ENCODE results near the gene TRIM3.

The TRIM3 gene

DNA sequence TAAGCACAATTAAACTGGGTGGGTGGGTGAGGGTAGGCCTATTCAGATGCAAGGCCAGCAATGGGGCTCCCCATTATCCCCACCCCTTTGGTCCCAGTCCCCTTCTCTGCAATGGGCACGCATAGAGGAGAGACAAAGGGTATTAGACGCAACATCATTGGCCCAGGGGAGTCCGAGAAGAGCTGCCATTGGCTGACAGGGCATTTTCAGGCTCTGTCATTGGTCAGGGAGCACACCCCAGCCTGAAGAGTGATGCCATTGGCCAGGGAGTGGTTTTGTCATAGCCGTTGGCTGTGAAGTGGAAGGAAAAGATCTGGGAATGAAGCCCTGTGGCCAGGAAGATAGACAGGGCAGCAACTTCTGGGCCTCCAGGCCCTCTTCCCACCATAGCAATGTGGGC is 2.8 kb upstream of the TRIM3 start:
- no peak for DNase-seq

DNA sequence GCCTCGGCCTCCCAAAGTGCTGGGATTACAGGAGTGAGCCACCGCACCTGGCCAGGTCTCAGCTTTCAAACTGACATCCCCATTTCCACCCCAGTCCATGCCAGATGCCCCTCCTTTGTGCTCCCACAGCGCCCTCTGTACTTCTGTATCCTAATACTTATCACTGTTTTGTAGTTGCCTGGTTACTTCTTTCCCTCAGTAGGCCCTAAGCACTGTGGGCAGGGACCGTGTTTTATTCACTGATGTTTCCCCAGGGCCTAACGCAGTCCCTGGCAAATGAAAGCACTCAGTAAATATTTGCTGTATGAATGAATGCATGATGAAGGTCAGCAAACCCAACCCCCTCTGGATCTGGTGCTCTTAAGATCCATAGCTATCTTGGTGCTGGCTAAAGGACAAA is 2.2 kb upstream of the TRIM3 start:
- no peak for DNase-seq

DNA sequence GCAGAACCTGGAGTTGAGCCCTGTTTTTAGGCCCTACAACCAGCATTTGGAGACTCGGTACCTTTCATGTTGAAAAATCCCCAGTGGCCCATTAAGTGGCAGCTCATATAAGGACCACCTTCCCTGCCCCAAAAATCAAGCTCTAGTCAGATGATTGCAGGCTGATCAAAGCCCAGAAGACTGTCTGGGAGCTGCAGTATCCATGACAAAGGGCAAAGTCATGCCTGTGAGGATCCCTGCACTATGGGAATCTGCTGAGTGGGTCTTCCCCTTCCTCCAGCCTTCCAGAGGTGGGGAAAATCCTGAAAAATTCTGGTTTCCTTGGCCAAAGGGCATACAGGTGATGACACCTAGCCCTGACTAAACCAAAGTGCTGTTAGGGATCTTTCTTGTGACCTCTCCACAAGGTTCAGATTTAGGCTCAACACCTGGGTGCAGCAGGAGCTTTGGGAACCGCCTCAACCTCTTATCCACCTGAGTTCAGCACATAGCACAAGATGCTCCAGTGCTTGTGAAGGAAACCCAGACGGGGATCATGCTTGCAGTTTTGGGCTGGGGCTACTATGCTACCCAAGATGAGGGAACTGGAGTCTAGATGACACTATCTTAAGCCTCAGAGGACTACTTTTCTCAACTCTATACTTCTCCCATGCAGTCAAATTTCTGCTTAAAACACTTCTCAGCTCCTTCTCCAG is 1.2 kb upstream of the TRIM3 start:
- no peak for DNase-seq

DNA sequence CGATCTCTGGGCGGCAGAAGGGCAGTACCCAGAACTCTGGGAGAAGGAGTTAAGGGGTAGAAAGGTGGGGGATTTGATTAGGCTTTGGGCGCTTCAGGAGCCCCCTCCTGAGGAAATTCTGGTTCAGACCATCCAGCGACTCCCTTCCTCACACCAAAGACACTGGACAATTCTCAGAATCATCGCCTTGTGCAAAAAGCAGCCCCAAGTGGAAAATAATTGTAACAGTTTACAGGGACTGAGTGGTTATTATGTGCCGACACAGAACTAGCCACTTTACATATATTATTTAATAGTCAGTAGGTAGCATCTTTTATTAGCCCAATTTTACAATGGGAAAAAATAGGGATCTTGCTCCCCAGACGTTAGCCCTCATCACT is 662 bp upstream of the TRIM3 start:
- no peak for DNase-seq

DNA sequence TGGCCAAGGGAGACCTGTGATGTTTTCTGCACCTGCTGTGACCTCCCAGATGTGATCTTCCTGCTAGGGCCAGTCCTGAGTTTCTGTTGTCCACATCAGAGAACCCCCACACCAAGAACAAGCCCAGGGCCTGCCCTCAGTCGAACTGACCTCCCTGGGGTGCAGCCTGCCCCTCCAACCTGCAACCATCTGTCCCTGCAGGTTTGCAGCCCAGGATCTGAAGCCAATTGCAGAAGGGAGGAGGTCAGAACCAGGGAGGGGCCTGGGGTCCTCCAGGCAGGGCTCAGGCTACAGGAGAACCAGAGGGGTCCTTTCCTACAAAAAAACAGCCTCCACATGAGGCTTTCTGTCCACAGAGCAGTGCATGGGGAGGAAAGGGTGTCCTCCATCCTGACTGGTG is 807 bp downstream of the TRIM3 start:
- DNase-seq, result no peak

DNA sequence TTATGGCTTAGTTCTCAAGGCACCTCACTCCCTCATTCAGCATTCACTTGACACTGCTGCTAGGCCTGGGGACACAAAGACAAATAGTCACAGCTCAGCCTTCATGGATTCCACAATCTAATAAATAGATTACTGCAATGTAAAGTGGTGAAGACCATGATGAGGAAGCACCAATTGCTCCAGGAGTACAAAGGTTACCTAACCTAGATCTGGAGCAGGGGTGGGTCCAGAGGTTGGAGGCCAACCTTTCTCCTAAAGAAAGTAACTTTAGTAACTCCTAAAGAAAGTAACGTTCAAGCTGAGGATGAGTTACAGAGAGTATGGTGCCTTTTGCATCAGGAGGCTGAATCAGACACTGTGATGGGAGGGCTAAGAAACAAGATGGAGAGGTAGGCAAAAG is 4.1 kb downstream of the TRIM3 start:
- DNase-seq, result no peak

DNA sequence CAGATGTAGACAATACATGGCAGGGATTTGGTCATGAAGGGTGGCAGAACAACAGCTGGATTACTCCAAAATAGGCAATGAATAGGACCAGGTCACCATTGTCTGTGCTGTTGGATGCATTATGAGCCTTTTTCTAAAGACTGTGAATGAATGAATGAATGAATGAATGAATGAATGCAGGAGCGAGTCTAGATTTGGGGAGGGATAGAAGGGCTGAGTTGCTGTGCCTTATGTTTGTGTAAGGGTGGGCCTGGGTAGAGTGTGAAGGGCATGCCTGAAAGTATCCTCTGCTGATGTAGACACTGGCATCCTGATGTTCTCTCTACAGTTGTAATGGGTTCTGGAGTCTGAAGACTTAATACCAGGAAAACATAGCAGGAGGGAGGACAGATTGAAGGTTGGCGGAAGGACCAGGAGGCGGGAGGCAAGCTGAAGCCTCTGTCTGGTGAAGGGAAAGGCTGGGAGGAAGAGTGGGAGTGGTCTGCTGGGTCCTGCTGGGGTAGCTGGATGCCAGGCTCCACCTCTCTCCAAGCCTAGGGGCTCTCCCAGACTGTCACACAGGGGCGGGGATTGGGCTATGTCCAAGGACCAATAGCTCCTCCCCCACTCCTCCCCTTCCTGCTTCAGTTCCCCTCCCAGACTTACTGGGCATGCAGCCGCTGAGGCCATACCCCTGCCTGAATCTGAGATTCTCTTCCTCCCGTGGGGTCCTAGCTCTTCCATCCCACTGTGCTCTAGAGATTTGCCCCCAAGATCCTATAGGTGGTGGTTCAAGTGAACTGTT is 4.8 kb downstream of the TRIM3 start:
- no peak for DNase-seq

DNA sequence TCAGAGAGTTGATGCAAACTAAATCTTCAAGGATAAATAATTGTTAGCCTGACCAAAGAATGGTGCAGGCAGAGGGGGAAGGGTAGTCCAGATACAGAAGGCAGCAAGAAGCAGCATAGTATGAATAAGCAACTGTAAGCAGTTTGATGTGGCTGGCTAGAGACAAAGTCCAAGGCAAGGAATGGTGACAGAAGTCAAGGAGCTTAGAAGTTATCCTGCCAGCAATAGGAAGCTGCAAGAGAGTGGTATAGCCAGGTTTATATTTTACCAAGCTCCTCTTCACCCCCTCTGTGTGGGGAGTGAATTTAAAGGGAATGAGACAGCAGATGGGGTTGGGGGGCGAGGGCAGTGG is 14.7 kb downstream of the TRIM3 start:
- no peak for DNase-seq

DNA sequence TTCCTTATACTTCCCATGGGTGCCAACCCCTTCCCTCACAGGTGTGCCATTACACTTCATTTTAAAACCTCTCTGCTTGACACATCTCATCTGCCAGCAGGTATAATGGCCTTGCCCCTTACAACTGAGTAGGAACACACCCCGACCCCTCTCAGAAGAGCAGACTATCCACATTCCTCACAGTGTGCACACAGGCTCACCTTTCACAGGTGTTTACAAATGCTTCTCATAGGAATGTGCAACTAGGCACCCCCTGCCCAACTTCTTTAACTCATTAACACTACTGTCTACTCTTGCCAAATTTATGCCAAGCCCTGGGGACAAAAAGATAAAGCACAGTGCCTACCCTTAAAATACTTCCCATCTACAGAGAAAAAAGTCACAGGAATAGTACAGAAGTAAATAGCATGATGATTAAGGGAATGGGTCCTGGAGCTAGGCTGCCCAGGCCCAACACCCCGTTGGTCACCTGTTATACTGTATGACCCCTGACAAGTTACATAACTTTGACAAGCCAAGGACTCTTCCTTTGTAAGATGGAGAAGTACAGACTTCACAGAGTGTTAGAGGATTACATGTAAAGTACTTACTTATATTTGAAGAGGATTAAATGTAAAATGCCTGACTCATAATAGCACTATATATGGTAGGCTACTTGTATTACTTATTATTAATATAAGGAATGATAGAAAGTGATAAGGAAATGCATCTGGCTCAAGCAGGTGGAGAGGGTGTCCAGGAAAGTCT is 15.2 kb downstream of the TRIM3 start:
- no peak for DNase-seq

DNA sequence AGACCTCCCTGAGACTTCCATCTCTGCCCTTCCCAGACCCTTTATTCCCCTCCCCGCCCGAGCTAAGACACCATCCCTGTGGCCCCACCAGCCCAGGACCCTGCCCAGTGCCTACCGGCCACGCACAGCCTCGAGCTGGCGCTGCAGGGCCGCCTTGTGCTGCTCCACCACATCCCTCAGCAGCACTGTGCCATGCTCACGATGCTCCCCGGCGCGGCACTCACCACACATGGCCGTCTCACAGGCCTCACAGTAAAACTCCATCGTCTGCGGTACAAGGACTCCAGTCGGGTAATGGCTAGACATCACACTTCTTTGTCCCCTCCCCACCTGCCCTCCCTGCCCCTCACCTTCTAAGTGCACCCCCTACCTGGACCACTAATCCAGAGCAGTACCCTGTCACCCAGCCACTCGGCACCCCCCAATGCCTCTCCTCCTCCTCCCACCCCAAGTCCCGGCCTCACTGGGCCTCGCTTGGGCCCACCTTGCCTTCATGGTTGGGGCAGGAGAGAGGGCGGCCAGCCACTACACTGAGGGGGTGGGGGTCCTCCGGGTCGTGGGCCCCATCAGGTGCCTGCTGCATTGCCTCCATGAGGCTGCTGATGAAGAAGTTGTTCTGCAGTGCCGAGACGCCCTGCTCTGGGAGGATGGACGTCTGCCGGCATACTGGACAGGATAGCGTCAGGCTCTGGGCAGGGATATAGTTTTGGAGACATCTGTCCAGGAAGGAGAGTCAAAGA is 16.0 kb downstream of the TRIM3 start:
- no peak for DNase-seq

DNA sequence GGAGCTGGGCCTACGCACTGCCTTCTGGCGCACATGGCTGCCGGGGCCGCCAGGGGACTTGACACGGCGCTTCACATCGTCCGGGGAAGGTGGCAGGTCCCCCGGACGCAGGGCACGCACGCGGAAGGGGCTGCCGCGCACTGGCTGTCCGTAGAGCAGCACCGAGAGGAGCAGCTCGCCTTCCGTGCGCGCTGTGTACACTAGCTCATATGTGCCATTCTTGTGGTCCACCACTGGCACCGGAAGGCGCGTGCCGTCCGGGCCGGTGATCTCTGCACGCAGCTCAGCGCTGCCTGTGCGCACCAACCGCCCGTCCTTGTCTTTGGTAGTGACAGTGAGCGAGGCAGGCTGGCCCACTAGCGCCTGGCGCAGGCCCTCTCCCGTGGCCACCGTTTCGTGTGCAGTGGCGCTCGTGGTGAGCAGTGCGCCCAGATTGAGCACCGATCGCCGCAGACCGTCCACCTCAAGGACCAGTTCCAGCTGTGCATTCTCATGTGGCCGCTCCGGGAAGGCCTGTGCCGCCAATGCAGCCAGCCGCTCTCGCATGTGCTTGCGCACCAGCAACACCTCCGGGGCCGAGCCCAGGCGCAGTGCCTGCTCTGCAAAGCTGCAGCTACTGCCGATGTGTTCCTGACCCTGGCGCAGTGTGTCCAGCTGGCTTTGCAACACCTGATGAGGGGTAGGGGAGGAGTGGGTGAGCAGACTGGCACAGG is 17.2 kb downstream of the TRIM3 start:
- no peak for DNase-seq

DNA sequence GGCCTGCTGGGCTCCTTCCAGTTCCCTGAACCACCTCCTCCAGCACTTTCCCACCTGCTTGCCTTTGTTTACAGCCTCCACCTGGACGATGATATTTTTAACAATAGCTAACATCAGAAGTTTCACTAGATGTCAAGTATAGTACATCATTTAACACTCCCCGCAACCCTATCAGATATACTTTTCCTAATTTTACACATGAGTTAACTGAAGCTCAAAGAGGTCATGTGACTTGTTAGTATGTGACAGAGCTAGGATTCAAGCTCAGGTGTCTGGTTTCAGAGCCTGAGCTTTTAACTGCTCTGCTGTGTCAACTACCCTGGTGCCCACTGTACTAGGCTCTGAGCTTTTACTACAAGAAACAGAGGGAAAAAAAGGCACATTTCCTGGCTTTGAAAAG is 18.7 kb downstream of the TRIM3 start:
- no peak for DNase-seq

DNA sequence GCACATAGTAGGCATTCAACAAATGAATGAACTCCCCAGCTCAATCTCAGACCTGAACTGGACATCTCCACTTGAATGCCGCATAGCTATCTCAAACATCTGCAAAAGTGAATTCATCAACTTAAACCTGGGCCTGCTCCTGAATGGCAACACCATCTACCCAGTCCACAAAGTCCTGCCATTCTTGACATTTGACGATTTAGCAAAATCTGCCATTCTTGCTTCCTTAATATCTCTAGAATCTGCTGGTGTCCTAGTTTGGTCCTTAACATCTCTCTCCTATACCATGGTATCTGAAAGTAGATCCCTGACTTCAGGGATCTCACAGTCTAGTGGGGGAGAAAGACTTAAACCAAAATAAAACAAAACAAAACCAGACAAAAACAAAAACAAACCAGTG is 20.6 kb downstream of the TRIM3 start:
- no peak for DNase-seq

DNA sequence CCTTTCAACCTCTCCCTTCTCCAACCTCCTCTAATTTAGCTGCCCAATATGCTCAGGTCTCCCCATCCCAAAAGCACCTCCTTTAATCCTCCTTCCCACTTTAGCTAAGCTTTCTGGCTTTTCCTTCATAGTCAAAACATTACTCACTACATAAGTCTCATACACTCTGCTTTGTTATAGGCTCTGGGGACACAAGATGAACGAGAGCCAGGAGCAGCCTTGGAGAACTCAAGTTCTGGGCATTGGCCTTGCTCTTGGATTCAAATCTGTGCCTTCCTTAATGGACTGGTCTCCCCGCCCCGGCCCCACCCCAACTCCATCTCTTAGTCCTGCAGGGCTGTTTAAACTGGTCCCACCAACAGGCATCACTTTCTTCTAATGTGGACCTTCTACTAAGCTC is 21.5 kb downstream of the TRIM3 start:
- no peak for DNase-seq

DNA sequence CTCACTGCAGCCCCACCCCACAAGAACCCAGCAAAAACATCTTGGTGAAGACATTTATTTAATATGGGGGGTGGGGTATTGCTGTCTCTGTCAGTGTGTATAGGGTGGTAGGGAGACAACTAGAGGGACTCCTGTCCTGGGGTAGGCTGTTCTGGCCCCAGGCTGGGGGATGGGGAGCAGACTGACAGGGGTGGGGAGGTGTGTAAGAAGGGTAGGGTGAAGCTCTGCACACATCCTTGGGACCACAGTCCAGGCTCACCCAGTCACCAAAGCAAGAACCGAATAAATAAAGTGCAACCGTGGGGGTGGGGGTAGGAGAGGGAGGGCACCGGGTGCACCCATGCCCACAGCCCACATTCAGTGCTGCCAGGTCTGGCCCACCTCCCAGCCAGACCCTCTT is 25.2 kb downstream of the TRIM3 start:
- DNase-seq, result no peak

DNA sequence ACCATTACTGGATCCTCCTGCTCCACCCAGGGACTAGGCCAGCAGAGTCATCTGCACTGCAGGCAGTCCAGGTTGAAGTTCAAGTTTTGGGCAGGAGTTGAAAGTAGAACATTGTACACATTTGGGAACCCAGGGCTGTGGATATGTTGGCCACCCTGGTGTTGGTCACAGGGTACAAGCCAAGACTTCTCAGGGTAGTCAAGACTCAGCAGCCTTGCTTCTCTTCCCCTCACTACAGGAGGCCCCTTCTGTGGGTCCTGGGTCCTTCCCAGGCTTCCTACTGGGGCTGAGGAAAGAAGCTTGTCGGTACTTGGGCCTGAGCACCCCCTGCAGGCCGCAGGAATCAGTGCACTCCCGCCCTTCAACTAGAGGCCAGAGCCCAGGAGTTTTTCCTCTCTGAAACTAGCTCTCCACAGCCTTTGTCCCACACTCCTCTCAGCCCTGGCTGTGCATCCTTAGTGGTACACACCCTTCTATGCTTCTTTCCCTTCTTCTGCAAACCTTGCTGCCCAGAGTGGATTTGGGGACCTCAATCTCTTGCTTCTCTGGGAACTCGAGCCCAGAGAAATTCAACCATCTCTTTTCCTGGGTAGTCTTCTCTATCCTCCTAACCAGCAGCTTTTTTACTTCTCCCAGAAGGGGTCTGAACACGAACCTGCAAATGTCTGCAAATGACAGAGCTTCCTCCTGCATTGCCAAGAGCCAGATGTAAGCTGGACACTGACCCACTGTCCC is 30.3 kb downstream of the TRIM3 start:
- peak; percentile 66 for DNase-seq

DNA sequence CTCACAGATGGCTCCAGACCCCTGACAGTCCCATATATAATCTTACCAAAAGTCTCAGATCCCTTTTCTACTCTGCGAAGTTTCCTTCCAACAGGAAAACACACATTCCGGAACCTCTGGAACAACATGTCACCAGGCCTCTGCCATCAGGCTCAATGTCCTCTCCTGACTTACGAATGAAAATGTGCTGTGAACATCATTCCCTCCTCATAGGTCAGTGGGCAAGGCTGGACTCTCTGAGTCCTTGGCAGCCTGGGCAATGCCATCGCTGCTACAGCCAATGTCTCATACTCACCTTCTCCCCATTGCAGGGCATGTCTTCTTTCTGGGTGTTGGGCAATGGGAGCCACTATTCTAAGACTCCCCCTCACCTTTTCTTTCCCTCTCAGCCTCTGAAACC is 31.3 kb downstream of the TRIM3 start:
- DNase-seq, result no peak

DNA sequence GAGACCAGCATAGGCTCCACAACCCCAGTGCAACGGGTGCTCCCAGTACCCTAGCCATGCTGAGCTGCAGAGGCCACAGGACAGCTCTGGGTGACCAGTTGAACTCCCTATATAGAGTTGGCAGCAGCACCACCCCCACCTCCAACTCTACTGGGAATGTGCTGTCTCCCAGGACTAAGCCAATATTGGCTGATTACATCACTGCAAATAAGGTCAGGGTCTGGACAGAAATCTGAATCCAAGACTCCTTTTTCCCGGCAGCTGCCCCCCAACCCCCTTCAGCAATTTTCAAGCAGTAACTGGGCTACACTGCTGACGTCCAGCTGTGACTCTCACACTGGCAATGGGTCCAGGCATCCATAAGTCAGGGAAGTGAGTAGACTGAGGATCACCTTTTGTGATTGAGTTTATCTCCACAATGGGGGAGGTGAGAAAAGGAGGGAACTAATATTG is 32.8 kb downstream of the TRIM3 start, which contains the start of gene HPX:
TSS of gene HPX (minus strand) at position 82 of the 453 bp plus-strand sequence. CDS start at position 58, 24 bp downstream.
- no peak for DNase-seq

DNA sequence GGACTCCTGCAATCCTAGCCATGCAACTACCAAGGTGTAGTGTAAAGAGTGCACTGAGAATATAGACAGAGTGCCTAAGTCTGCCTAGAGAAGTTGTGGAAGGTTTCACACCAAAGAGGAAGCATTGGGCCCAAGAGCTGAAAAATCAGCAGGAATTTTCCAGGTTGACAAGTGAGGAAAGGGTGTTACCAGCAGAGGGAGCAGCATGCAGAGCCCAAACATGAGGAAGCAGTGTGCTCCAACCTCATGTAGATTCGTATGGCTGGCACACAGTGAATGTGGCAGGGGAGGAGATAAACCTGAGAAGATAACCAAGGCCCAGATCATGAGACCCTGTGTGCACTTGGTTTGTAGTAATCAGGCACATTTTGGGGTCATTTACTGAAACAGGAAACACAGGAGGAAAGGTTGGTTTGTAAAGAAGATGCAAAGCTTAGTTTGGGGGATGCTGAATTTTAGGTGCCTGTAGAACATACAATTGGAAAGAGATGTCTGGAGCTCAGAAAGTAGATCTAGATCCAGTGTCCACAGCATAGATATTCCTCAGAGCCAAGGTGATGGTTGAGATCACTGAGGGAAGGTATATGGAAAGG is 34.7 kb downstream of the TRIM3 start:
- DNase-seq, result peak; percentile 32

DNA sequence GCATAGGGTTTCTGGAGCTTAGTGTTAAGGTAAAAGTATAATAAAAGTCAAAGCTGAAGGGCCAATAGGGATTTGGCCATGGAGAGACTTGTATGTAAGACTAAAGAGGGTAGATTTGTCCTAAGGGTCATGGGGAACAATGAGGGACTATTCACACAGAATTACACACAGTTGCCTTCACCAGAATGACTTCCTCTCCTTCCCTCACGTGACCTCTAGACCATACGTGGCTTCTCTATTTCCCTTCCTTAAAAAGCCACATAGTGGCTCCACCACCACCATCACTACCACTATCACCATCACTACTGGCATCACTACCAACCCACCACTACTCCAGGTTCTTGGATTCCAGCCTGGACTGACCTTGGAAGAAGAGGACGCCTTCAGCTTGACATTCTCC is 35.7 kb downstream of the TRIM3 start:
- DNase-seq, result no peak

DNA sequence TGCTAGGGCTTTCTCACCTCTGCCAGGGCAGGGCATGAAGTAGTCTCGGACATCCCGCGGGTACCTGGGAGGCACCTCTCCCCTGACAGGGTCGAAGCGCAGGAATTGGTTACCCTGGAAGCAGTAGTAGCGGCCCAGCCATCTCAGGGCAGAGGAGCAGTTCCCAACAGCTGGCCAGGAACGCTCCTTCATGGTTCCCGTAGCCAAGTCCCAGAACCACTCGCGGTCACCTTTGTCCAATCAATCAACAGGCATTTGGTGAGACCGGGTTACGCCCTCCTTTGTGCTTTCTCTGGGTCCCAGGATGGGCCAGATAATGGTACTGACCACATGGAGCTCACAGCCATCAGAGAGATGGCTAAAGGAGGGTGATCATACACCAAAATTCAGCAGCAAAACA is 36.3 kb downstream of the TRIM3 start:
- DNase-seq, result no peak

Data from activated T-cell treated with anti-CD3 and anti-CD28 coated beads, Interleukin-2, amount 50 U/mL, for 1 hour (primary cell).